ENCODE measurements around the gene KCNQ1OT1.

Gene KCNQ1OT1

GRCh38 chr11:2699185-2699530 lies 636 bp downstream of the KCNQ1OT1 start:
- H3K4me1 ChIP-seq (ENCODE audit: insufficient read depth, low read length) = peaks cover 30% of the 10 kb centered on the region
- H3K27me3 ChIP-seq (ENCODE audit: insufficient read depth, low read length) = no peaks in the 10 kb centered on the region
- H3K36me3 ChIP-seq (ENCODE audit: insufficient read depth, low read length) = no peaks in the 10 kb centered on the region

GRCh38 chr11:2698386-2699184 lies 1.2 kb downstream of the KCNQ1OT1 start:
- Histone ChIP-seq H3K4me3 (ENCODE audit: low read length) (peak overlapping the region; percentile 74), H3K4me1 (ENCODE audit: insufficient read depth, low read length) (peaks cover 29% of the 10 kb centered on the region), H2AFZ (ENCODE audit: low read depth, low read length) (no peak overlapping the region), H3K9me3 (ENCODE audit: low read length) (no peaks in the 10 kb centered on the region), H3K27me3 (ENCODE audit: insufficient read depth, low read length) (no peaks in the 10 kb centered on the region), H3K36me3 (ENCODE audit: insufficient read depth, low read length) (no peaks in the 10 kb centered on the region)

More at GRCh38 chr11:2699185-2699530, 636 bp downstream of the KCNQ1OT1 start:
- Histone ChIP-seq H3K4me3 (ENCODE audit: low read length) (peak overlapping the region; percentile 74), H3K9me3 (ENCODE audit: low read length) (no peaks in the 10 kb centered on the region), H2AFZ (ENCODE audit: low read depth, low read length) (no peak overlapping the region)

- H3K4me3 ChIP-seq (ENCODE audit: low read length) = peak overlapping the region; percentile 74
- no peak overlapping the region for H2AFZ ChIP-seq (ENCODE audit: low read depth, low read length)
- H3K27me3 ChIP-seq (ENCODE audit: insufficient read depth, low read length) = no peaks in the 10 kb centered on the region
- H3K4me1 ChIP-seq (ENCODE audit: insufficient read depth, low read length) = peaks cover 23% of the 10 kb centered on the region
- no peaks in the 10 kb centered on the region for H3K9me3 ChIP-seq (ENCODE audit: low read length)
- H3K36me3 ChIP-seq (ENCODE audit: insufficient read depth, low read length) = no peaks in the 10 kb centered on the region
Measured at GRCh38 chr11:2697866-2698265, 1.9 kb downstream of the KCNQ1OT1 start.

- peaks cover 21% of the 10 kb centered on the region for H3K4me1 ChIP-seq (ENCODE audit: insufficient read depth, low read length)
- no peaks in the 10 kb centered on the region for H3K36me3 ChIP-seq (ENCODE audit: insufficient read depth, low read length)
- H3K4me3 ChIP-seq (ENCODE audit: low read length) = no peak overlapping the region
- no peaks in the 10 kb centered on the region for H3K27me3 ChIP-seq (ENCODE audit: insufficient read depth, low read length)
- no peaks in the 10 kb centered on the region for H3K9me3 ChIP-seq (ENCODE audit: low read length)
- no peak overlapping the region for H2AFZ ChIP-seq (ENCODE audit: low read depth, low read length)
Measured at GRCh38 chr11:2696455-2696854, 3.3 kb downstream of the KCNQ1OT1 start.

GRCh38 chr11:2694995-2695939 lies 4.5 kb downstream of the KCNQ1OT1 start:
- H3K4me1 ChIP-seq (ENCODE audit: insufficient read depth, low read length) = peaks cover 13% of the 10 kb centered on the region
- H3K4me3 ChIP-seq (ENCODE audit: low read length) = no peak overlapping the region
- no peak overlapping the region for H2AFZ ChIP-seq (ENCODE audit: low read depth, low read length)
- no peaks in the 10 kb centered on the region for H3K27me3 ChIP-seq (ENCODE audit: insufficient read depth, low read length)
- H3K9me3 ChIP-seq (ENCODE audit: low read length) = no peaks in the 10 kb centered on the region
- no peaks in the 10 kb centered on the region for H3K36me3 ChIP-seq (ENCODE audit: insufficient read depth, low read length)

GRCh38 chr11:2694495-2694894 lies 5.3 kb downstream of the KCNQ1OT1 start:
- H3K4me3 ChIP-seq (ENCODE audit: low read length) = no peak overlapping the region
- no peak overlapping the region for H2AFZ ChIP-seq (ENCODE audit: low read depth, low read length)
- H3K4me1 ChIP-seq (ENCODE audit: insufficient read depth, low read length) = peaks cover 13% of the 10 kb centered on the region
- no peaks in the 10 kb centered on the region for H3K27me3 ChIP-seq (ENCODE audit: insufficient read depth, low read length)
- H3K36me3 ChIP-seq (ENCODE audit: insufficient read depth, low read length) = no peaks in the 10 kb centered on the region
- no peaks in the 10 kb centered on the region for H3K9me3 ChIP-seq (ENCODE audit: low read length)

- H3K27me3 ChIP-seq (ENCODE audit: insufficient read depth, low read length) = no peaks in the 10 kb centered on the region
- H3K4me3 ChIP-seq (ENCODE audit: low read length) = no peak overlapping the region
- H3K4me1 ChIP-seq (ENCODE audit: insufficient read depth, low read length) = peaks cover 13% of the 10 kb centered on the region
- no peaks in the 10 kb centered on the region for H3K36me3 ChIP-seq (ENCODE audit: insufficient read depth, low read length)
- no peaks in the 10 kb centered on the region for H3K9me3 ChIP-seq (ENCODE audit: low read length)
- no peak overlapping the region for H2AFZ ChIP-seq (ENCODE audit: low read depth, low read length)
Measured at GRCh38 chr11:2693271-2694261, 6.2 kb downstream of the KCNQ1OT1 start.

GRCh38 chr11:2691991-2692875 lies 7.6 kb downstream of the KCNQ1OT1 start:
- peaks cover 6% of the 10 kb centered on the region for H3K4me1 ChIP-seq (ENCODE audit: insufficient read depth, low read length)
- no peaks in the 10 kb centered on the region for H3K9me3 ChIP-seq (ENCODE audit: low read length)
- no peak overlapping the region for H3K4me3 ChIP-seq (ENCODE audit: low read length)
- H3K27me3 ChIP-seq (ENCODE audit: insufficient read depth, low read length) = no peaks in the 10 kb centered on the region
- no peak overlapping the region for H2AFZ ChIP-seq (ENCODE audit: low read depth, low read length)
- no peaks in the 10 kb centered on the region for H3K36me3 ChIP-seq (ENCODE audit: insufficient read depth, low read length)

- no peaks in the 10 kb centered on the region for H3K27me3 ChIP-seq (ENCODE audit: insufficient read depth, low read length)
- no peaks in the 10 kb centered on the region for H3K4me1 ChIP-seq (ENCODE audit: insufficient read depth, low read length)
- no peaks in the 10 kb centered on the region for H3K36me3 ChIP-seq (ENCODE audit: insufficient read depth, low read length)
Measured at GRCh38 chr11:2691355-2691761, 8.4 kb downstream of the KCNQ1OT1 start.

GRCh38 chr11:2690596-2691354 lies 9.0 kb downstream of the KCNQ1OT1 start:
- Histone ChIP-seq H3K4me1 (ENCODE audit: insufficient read depth, low read length) (no peaks in the 10 kb centered on the region), H3K4me3 (ENCODE audit: low read length) (no peak overlapping the region)

More at GRCh38 chr11:2691355-2691761, 8.4 kb downstream of the KCNQ1OT1 start:
- Histone ChIP-seq H2AFZ (ENCODE audit: low read depth, low read length) (no peak overlapping the region), H3K4me3 (ENCODE audit: low read length) (no peak overlapping the region), H3K9me3 (ENCODE audit: low read length) (no peaks in the 10 kb centered on the region)

More at GRCh38 chr11:2690596-2691354, 9.0 kb downstream of the KCNQ1OT1 start:
- Histone ChIP-seq H2AFZ (ENCODE audit: low read depth, low read length) (no peak overlapping the region), H3K9me3 (ENCODE audit: low read length) (no peaks in the 10 kb centered on the region), H3K36me3 (ENCODE audit: insufficient read depth, low read length) (no peaks in the 10 kb centered on the region), H3K27me3 (ENCODE audit: insufficient read depth, low read length) (no peaks in the 10 kb centered on the region)
